Gastrocnemius medialis (tissue), 4 donors: ENCODE results near the gene PRDM7. TPM values are rescaled to one million over a fixed set of nuclear protein-coding genes. Genes with fewer than 3 reads are reported as not detected.
"Not testable (repeated sequence)": the region's sequence is repeated elsewhere in the genome, so short reads cannot be mapped to it uniquely, and the experiment has no call there.

Experiments used
- ATAC-seq, 2 donors: fragments of 150-250 bp; one replicate each; pipeline ENCODE4 v1.9.1; 2016
- DNase-seq, 2 donors: peaks; one replicate each; pipeline ENCODE4 v3.0.0-alpha.2; 2019
- H3K27ac ChIP-seq, 4 donors: fragments of 200-600 bp; sonication (generic); 1 replicate in 1 of 4; 2 replicates in 3 of 4; pipeline ENCODE4 v1.5.1; 2016 to 2018; ENCODE audit warnings: mild to moderate bottlenecking in 2 of 4, moderate library complexity in 1 of 4
- H3K27me3 ChIP-seq, 3 donors: fragments of 200-600 bp; sonication (generic) in 2 of 3; 1 replicate in 1 of 3; 2 replicates in 2 of 3; pipeline versions ENCODE4 v1.5.1 to v1.6.0; 2016 to 2019; ENCODE audit warnings: mild to moderate bottlenecking in 1 of 3, moderate library complexity in 1 of 3
- H3K36me3 ChIP-seq, 2 donors: fragments of 200-600 bp; sonication (generic) in 1 of 2; one replicate each; pipeline ENCODE4 v1.5.1; 2017 to 2018
- H3K4me1 ChIP-seq, 2 donors: fragments of 200-600 bp; sonication (generic) in 1 of 2; one replicate each; pipeline ENCODE4 v1.5.1; 2016 to 2017; ENCODE audit warnings: mild to moderate bottlenecking in 2 of 2
- H3K4me3 ChIP-seq, 4 donors: fragments of 200-600 bp; sonication (generic) in 3 of 4; 1 replicate in 1 of 4; 2 replicates in 3 of 4; pipeline ENCODE4 v1.5.1; 2016 to 2019; ENCODE audit warnings: mild to moderate bottlenecking in 2 of 4
- H3K9me3 ChIP-seq, 3 donors: fragments of 200-600 bp; sonication (generic) in 2 of 3; 1 replicate in 1 of 3; 2 replicates in 2 of 3; pipeline ENCODE4 v1.5.1; 2016 to 2019
- POLR2A ChIP-seq, 2 donors: fragments of 450-650 bp; IDR thresholded peaks; one replicate each; pipeline ENCODE4 v1.6.1; 2017; ENCODE audit warnings: antibody characterized with exemption in 2 of 2, mild to moderate bottlenecking in 2 of 2, moderate library complexity in 2 of 2
- in situ Hi-C, 4 donors: fragments of 200-750 bp; cut with MboI; loops; one replicate each; pipeline versions ENCODE4 v1.15.0 to v1.8.0; 2017; ENCODE audit warnings: low sequenced_read_pairs in 4 of 4
- intact Hi-C: fragments of 100-400 bp; cut with DNase I; formaldehyde crosslinking; loops from one replicate; pipeline ENCODE4 v1.15.1; 2023; ENCODE audit warnings: low total_unique reads
- total RNA-seq, 4 donors: library from RNA; depleted of rRNA; stranded (reverse); fragments of >200 nt; gene quantifications; one replicate each; pipeline versions ENCODE4 v1.1.0 to v1.2.3, GENCODE V29; 2016
- TF ChIP-seq, protein P1 (sequence below), 5 experiments: fragments of 450-650 bp in 3 of 5; fragments of 200-600 bp in 2 of 5; sonication (generic) in 2 of 5; IDR thresholded peaks in 4 of 5; conservative IDR thresholded peaks in 1 of 5; 1 replicate in 4 of 5; 2 replicates in 1 of 5; pipeline ENCODE4 v1.5.1; 2016 to 2019; ENCODE audit warnings: antibody characterized with exemption in 5 of 5, mild to moderate bottlenecking in 3 of 5, moderate library complexity in 3 of 5

The PRDM7 gene
- total RNA-seq, 4 donors from 2014 or later = not detected

DNA sequence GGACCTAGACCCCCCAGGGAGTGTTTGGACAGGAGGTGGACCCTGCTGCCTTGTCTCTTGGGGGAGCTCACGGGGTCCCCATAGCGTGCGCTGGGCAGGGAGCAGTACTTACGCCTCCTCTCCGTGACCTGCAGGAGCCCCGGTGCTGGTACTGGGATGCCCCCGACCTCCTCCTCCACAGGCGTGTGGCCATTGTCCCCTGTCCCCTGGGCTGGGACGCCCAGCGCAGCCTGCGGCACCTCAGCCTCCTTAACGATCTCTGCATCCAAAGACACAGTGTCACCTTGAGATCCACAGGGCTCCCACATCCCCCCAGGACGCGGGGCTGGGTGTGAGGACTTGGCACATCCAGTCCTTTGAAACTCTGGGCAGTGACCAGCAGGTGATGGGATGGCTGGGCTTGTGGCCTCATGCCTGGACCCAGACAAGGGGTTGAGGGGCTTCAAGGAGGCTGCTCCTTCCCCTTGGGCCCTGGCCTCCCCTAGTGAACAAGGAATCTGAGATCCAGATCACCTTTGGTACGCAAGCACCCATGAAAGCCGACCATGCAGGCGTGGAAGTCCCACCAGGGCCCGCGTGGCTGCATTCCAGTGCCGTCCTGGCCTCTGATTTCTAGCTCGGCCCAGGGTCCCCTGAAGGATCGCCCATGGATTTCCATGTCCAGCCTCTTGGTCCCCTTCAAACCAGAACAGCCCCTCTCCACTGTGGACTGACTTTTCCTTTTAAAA, 67.8 kb downstream of the PRDM7 start:
- no peak overlapping the region for H3K4me3 ChIP-seq
- DNase-seq = no peak
- in situ Hi-C loops = no loop called here

GRCh38 chr16:90008708-90009145, 68.4 kb downstream of the PRDM7 start:
- no peaks in the 10 kb centered on the region for H3K9me3 ChIP-seq
- intact Hi-C loops (no loop called here), in situ Hi-C loops (no loop called here)
- H3K4me1 ChIP-seq = peaks cover 16 to 25% of the 10 kb centered on the region in 2 donors
- ATAC-seq (no peak), DNase-seq (no peak)
- H3K27me3 ChIP-seq = no peaks in the 10 kb centered on the region
- no peak overlapping the region for H3K27ac ChIP-seq
- H3K4me3 ChIP-seq = no peak overlapping the region
- TF ChIP-seq, protein P1, sequence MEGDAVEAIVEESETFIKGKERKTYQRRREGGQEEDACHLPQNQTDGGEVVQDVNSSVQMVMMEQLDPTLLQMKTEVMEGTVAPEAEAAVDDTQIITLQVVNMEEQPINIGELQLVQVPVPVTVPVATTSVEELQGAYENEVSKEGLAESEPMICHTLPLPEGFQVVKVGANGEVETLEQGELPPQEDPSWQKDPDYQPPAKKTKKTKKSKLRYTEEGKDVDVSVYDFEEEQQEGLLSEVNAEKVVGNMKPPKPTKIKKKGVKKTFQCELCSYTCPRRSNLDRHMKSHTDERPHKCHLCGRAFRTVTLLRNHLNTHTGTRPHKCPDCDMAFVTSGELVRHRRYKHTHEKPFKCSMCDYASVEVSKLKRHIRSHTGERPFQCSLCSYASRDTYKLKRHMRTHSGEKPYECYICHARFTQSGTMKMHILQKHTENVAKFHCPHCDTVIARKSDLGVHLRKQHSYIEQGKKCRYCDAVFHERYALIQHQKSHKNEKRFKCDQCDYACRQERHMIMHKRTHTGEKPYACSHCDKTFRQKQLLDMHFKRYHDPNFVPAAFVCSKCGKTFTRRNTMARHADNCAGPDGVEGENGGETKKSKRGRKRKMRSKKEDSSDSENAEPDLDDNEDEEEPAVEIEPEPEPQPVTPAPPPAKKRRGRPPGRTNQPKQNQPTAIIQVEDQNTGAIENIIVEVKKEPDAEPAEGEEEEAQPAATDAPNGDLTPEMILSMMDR (IDR thresholded peaks at IDR 0.05 in 4 of 5, conservative IDR thresholded peaks at IDR 0.05 in 1 of 5) = no peak
- no peak for TF ChIP-seq POLR2A (IDR thresholded peaks at IDR 0.05)
- no peaks in the 10 kb centered on the region for H3K36me3 ChIP-seq

More for the DNA sequence above, 67.8 kb downstream of the PRDM7 start:
- intact Hi-C loops = no loop called here
- no peaks in the 10 kb centered on the region for H3K9me3 ChIP-seq
- no peak for ATAC-seq
- H3K27me3 ChIP-seq = no peaks in the 10 kb centered on the region
- no peaks in the 10 kb centered on the region for H3K36me3 ChIP-seq
- peak overlapping the region in 1 of 4 donors; percentile 81 for H3K27ac ChIP-seq
- H3K4me1 ChIP-seq = peaks cover 16 to 25% of the 10 kb centered on the region in 2 donors
- no peak for TF ChIP-seq POLR2A (IDR thresholded peaks at IDR 0.05)
- TF ChIP-seq, protein P1 (IDR thresholded peaks at IDR 0.05 in 4 of 5, conservative IDR thresholded peaks at IDR 0.05 in 1 of 5) = no peak

DNA sequence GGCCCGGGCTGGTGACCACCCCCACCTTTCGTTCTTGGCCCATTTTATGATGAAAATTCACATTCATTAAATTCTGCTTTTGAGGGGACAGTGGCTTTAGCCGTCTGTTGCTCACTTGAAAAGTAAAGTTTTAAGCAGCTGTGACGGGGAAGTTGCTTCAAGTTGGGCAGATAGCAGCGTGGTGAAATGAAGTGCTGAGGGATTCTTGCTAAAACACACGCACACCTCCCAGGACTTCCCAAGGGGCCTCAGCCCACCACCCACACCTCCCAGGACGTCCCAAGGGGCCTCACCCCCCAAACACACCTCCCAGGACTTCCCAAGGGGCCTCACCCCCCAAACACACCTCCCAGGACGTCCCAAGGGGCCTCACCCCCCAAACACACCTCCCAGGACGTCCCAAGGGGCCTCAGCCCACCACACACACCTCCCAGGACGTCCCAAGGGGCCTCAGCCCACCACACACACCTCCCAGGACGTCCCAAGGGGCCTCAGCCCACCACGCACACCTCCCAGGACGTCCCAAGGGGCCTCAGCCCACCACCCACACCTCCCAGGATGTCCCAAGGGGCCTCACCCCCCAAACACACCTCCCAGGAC, 69.4 kb downstream of the PRDM7 start:
- H3K27ac ChIP-seq, H3K36me3 ChIP-seq, H3K4me3 ChIP-seq, intact Hi-C loops, in situ Hi-C loops, H3K9me3 ChIP-seq, ATAC-seq, H3K27me3 ChIP-seq, DNase-seq: not testable (repeated sequence)
- peaks cover 16 to 25% of the 10 kb centered on the region in 2 donors for H3K4me1 ChIP-seq

DNA sequence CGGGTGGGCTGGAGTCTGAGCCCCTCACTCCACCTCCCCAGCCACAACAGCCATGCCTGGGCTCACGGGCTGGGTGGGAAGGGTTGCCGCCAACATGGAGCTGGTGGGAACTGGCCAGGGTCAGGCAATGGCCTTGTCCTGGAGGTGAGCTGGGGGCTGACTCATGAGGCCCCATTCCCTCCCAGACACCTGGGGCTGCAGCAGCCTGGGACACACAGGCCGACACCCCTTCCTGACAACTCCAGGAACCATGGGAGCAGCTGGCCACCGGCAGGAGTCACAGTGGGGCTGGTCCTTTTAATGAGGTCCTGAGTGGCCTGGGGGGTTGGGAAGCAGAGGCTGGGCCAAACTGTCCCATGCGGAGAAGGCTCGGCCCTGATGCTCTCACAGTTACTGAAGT, 70.1 kb downstream of the PRDM7 start:
- TF ChIP-seq POLR2A (IDR thresholded peaks at IDR 0.05) = no peak
- TF ChIP-seq, protein P1 (IDR thresholded peaks at IDR 0.05 in 4 of 5, conservative IDR thresholded peaks at IDR 0.05 in 1 of 5) = no peak
- no peak overlapping the region for H3K4me3 ChIP-seq
- peaks cover 14 to 21% of the 10 kb centered on the region in 2 donors for H3K4me1 ChIP-seq
- H3K27me3 ChIP-seq = no peaks in the 10 kb centered on the region
- DNase-seq = no peak
- intact Hi-C loops = no loop called here
- no peaks in the 10 kb centered on the region for H3K36me3 ChIP-seq
- H3K27ac ChIP-seq = no peak overlapping the region
- no peak for ATAC-seq
- in situ Hi-C loops = no loop called here
- H3K9me3 ChIP-seq = no peaks in the 10 kb centered on the region

Other genes with a start within 250 kb of the PRDM7 start
- 1 to 10 TPM in 1 of 4 donors, under 1 TPM in 1, not detected in 2; 0.49 to 1.6 TPM for gene SPIRE2, start 248.9 kb downstream of the PRDM7 start, total RNA-seq
- 100 to 1,000 TPM in 1 of 4 donors, 10 to 100 TPM in 3; 68.9 to 110 (median 85.7) TPM for gene TCF25, start 203.7 kb downstream of the PRDM7 start, total RNA-seq
- 1 to 10 TPM in 2 of 4 donors, under 1 TPM in 2; 0.33 to 1.8 (median 0.92) TPM for gene MC1R, start 158.5 kb downstream of the PRDM7 start, total RNA-seq
- gene TUBB3, start 154.0 kb downstream of the PRDM7 start, total RNA-seq = 1 to 10 TPM in 1 of 4 donors, not detected in 3; 1.1 TPM
- 100 to 1,000 TPM in 1 of 4 donors, 10 to 100 TPM in 3; 33.1 to 112 (median 51.4) TPM for gene DEF8, start 128.6 kb downstream of the PRDM7 start, total RNA-seq
- 10 to 100 TPM in 3 of 4 donors, 1 to 10 TPM in 1; 9.3 to 25.9 (median 23.7) TPM for gene DBNDD1, start 57.9 kb downstream of the PRDM7 start, total RNA-seq